SK-N-MC (cell line): ENCODE measurements around the gene SPATA13.

Experiments
- DNase-seq: peaks from one replicate; pipeline ENCODE4 v3.0.0-alpha.2; 2011; ENCODE audit warnings: low read depth, low spot score
- H3K27ac ChIP-seq: fragments of 200-600 bp; sonication (generic); 2 replicates; pipeline ENCODE4 v1.5.1; 2016; ENCODE audit warnings: mixed run types
- H3K36me3 ChIP-seq: fragments of 200-600 bp; sonication (generic); 2 replicates; pipeline ENCODE4 v1.6.1; 2017; ENCODE audit warnings: antibody characterized with exemption, low read length, mixed read lengths; ENCODE audit not compliant: insufficient read depth
- H3K4me3 ChIP-seq: fragments of 200-600 bp; sonication (generic); 2 replicates; pipeline ENCODE4 v1.5.1; 2016
- H3K9ac ChIP-seq: fragments of 200-600 bp; sonication (generic); 2 replicates; pipeline ENCODE4 v1.8.0; 2017; ENCODE audit warnings: mixed run types, mixed read lengths; ENCODE audit not compliant: insufficient read length
- H3K9me3 ChIP-seq: fragments of 200-600 bp; sonication (generic); 2 replicates; pipeline ENCODE4 v1.6.1; 2017; ENCODE audit warnings: low read depth, mild to moderate bottlenecking, antibody characterized with exemption, low read length, moderate library complexity, mixed read lengths
- EZH2 ChIP-seq: fragments of 200-600 bp; sonication (generic); IDR thresholded peaks from one replicate; pipeline ENCODE4 v1.6.1; 2017; ENCODE audit warnings: antibody characterized with exemption
- FOXP2 ChIP-seq: optimal IDR thresholded peaks from 2 replicates; pipeline ENCODE3; 2011; ENCODE audit warnings: mild to moderate bottlenecking, moderate library complexity; ENCODE audit not compliant: insufficient read depth; ENCODE audit errors: extremely low read length, control extremely low read depth
- POLR2AphosphoS5 ChIP-seq: IDR thresholded peaks from 2 replicates; pipeline ENCODE4 v1.6.1; 2012; ENCODE audit warnings: mild to moderate bottlenecking, low read depth, low read length, borderline replicate concordance

SPATA13 gene

DNA sequence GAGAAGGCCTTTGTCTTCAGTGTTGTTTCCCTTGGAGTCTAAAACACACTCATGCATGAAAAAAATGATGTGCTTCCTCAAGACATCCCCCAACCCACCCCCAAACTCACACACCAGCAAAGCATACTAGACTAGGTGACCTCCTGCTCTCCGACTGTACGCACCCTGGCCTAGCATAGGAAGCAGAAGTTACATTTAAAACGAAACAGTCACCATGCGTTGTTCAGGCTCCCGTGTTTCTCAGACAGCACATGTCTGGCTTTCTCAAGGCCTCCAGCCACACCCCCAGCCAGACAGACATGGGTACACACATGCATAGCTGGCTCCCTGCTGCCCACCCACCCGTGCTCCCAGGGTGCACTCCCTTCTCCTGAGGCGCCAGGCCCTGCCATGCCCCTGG is 120.2 kb downstream of the SPATA13 start:
- peaks cover 5% of the 10 kb centered on the region for H3K36me3 ChIP-seq
- peak overlapping the region; percentile 99 for H3K27ac ChIP-seq
- TF ChIP-seq EZH2 (no peak), POLR2AphosphoS5 (no peak), FOXP2 (no peak)
- H3K4me3 ChIP-seq: no peak overlapping the region
- no peaks in the 10 kb centered on the region for H3K9me3 ChIP-seq
- DNase-seq: no peak
- H3K9ac ChIP-seq: peak overlapping the region; percentile 77

DNA sequence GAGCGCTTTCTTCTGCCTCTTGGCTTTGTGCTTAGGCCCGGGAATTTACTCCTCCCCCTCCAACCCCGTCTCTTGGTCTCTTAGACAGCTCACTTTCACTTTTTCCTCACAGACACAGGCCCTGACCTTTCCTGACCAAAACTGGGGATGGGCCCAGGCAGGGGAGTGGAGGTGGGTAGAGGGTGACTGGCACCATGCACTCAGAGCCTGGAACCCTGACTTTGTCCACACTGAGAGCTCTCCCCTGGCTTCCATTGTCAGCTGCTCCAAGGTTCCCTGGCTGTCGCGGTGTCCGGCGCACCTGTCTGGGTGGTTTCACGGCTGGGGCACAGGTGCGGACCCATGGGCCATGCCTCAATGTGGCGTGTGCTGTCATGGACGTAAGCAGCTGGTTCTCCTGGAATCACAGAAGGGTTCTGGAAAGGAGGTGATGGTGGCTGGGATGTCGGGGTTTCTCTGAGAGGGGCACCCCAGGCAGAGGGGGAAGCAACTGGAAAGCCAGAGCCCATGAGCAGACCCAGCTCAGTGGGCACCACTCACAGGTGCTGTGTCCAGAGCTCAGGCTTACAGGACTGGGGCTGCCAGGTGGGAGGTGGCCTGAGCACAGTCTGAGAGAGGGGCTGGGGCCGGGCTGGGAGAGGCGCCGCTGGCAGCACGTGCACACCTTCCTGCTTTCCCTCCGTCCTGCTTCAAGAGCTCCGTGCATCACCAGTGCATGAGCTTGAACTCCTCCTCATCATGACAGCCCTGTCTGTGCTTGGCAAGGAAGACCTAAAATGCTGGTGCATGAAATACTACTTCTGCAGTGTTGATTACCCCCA is 120.9 kb downstream of the SPATA13 start:
- DNase-seq: no peak
- Histone ChIP-seq H3K36me3 (peaks cover 5% of the 10 kb centered on the region), H3K9me3 (no peaks in the 10 kb centered on the region), H3K27ac (peak overlapping the region; percentile 99; the same call in 1 of the 2 replicates), H3K9ac (peak overlapping the region; percentile 77), H3K4me3 (no peak overlapping the region)
- TF ChIP-seq EZH2 (no peak), POLR2AphosphoS5 (no peak), FOXP2 (no peak)

DNA sequence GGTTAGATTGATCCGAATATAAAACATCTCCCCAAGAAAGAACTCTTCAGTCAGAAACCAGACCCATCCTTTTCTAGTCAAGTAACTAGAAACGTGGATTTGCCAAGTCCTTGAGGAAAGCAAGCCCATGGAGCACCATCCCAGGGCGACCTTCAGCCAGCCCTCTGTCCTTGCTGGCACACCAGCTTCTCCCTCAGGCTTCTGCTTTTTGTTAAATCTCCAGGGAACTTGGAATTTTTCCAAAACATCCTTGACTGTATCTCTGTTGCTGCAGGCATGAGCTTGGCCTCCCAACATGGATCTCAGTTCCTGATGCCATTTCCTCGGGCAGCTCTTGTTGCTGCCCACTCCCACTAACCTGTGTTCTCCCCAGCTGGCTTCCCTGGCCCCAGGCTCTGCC is 121.7 kb downstream of the SPATA13 start:
- H3K27ac ChIP-seq: peak overlapping the region; percentile 30; the same call in 1 of the 2 replicates
- no peak for TF ChIP-seq EZH2
- TF ChIP-seq POLR2AphosphoS5: no peak
- TF ChIP-seq FOXP2: no peak
- no peak for DNase-seq

DNA sequence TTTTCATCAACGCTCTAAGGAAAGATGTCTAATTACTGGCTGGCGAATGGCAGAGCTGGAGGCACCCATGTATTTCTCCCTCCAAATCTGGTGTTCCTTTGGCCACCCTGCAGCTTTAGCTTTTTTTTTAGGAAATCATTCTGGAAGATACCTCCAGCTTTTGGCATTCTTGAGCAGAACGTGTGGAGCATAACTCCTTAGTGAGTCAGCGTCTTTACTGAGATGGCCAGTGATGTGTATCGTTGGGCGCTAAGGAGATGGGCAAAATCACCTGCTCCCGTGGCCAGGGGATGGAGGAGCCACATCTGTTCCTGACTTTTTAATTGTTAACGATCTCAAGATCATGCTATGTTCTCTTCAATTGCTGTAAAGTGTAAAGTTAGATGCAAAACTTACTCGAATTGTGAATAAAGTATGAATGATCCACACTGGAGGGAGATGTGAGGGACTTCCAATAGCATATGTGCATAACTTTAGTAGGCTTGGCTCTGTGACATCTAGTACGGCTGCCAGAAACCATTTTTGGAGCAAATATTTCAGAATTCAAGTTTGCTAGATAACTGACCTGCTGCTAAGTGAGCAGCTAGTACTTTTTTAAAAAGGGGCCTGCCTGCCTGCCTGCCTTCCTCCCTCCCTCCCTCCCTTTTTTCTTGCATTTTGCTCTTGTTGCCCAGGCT is 124.5 kb downstream of the SPATA13 start:
- no peak overlapping the region for H3K27ac ChIP-seq
- H3K9me3 ChIP-seq: no peaks in the 10 kb centered on the region
- no peak overlapping the region for H3K4me3 ChIP-seq
- H3K36me3 ChIP-seq: peaks cover 31% of the 10 kb centered on the region
- TF ChIP-seq EZH2 (no peak), POLR2AphosphoS5 (no peak), FOXP2 (no peak)
- no peak overlapping the region for H3K9ac ChIP-seq
- DNase-seq: no peak

More for the DNA sequence above, 121.7 kb downstream of the SPATA13 start:
- Histone ChIP-seq H3K9ac (no peak overlapping the region), H3K4me3 (no peak overlapping the region), H3K9me3 (no peaks in the 10 kb centered on the region), H3K36me3 (peaks cover 8% of the 10 kb centered on the region)

DNA sequence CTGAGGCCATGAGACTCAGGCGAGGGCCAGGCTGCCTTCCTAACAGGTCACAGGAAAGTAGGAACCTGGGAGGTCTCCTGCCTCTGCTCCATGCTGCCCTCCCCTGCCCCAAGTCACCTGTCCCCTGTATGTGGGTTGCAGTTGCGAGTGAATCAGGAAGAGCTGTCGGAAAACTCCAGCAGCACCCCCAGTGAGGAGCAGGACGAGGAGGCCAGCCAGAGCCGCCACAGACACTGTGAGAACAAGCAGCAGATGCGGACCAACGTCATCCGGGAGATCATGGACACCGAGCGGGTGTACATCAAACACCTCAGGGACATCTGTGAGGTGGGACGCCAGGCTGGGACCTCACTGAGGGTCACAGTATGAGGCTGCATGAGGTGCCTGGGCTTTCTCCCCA is 126.1 kb downstream of the SPATA13 start:
- no peak overlapping the region for H3K4me3 ChIP-seq
- no peak for TF ChIP-seq EZH2
- no peak for TF ChIP-seq FOXP2
- no peak for TF ChIP-seq POLR2AphosphoS5
- H3K36me3 ChIP-seq: peaks cover 44% of the 10 kb centered on the region
- no peaks in the 10 kb centered on the region for H3K9me3 ChIP-seq
- DNase-seq: no peak
- H3K9ac ChIP-seq: no peak overlapping the region
- H3K27ac ChIP-seq: no peak overlapping the region

DNA sequence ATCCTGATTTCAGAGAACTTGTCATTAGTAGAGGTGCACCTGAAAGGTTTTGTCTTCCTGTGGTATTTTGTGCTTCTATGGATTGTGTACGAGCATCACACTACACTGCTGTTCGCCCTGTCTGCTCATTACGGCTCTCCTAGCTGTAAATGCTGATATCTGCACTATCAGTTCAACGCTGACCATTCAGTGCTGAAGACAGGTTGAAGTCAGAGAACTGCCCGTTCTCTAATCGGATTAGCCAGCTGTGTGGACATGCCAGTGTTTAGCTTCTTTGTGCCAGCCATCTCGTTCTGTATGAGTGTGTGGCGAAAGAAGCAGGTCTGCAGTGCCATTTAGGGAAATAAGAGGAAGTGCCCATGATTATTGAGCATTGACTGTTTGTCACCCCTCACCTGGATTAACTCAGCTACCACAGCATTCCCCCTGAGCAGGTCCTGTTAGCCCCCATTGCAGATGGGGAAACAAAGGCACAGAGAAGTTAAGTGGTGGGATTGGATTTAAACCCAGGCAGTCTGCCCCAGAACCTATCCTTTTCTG is 127.3 kb downstream of the SPATA13 start:
- Histone ChIP-seq H3K9ac (no peak overlapping the region), H3K27ac (no peak overlapping the region), H3K4me3 (no peak overlapping the region), H3K36me3 (peaks cover 51% of the 10 kb centered on the region), H3K9me3 (no peaks in the 10 kb centered on the region)
- DNase-seq: no peak
- TF ChIP-seq POLR2AphosphoS5 (no peak), FOXP2 (no peak), EZH2 (no peak)

DNA sequence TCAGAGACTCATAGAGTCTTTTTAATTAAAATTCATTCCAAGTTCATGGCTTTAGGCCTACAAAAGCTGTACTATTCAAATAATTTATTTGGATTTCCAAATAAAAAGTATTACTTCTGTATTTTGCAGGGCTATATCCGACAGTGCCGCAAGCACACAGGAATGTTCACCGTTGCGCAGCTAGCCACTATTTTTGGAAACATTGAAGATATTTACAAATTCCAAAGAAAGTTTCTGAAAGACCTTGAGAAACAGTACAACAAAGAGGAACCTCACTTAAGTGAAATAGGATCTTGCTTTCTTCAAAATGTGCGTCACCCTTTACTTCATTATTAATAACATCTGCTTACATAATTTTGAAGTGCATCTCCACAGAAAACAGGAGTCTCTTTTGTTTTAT is 128.3 kb downstream of the SPATA13 start:
- Histone ChIP-seq H3K4me3 (no peak overlapping the region), H3K9me3 (no peaks in the 10 kb centered on the region), H3K27ac (peak overlapping the region; percentile 52), H3K36me3 (peaks cover 51% of the 10 kb centered on the region), H3K9ac (no peak overlapping the region)
- DNase-seq: no peak
- TF ChIP-seq FOXP2 (no peak), POLR2AphosphoS5 (no peak), EZH2 (no peak)

DNA sequence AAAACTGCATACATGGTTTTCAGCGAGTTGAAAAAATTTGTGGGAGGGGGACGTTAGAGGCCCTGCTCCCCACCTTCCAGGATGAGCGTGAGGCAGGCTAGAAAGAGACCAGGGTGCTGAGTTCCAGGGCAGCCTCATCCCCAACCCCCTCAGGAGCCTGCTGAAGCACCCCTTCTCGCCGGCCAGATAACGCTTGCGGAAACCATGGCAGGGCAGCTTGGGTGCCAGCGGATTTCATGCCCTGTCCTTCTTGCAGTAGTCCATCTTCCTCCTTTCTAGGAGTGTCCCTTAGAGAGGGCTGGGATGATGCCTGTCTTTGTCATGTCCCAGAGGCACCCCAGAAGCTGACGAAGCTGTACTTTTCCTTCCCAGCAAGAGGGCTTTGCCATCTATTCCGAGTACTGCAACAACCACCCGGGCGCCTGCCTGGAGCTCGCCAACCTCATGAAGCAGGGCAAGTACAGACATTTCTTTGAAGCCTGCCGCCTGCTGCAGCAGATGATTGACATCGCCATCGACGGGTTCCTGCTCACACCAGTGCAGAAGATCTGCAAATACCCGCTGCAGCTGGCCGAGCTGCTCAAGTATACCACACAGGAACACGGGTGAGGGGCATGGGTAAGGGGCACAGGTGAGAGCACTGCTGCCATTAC is 129.9 kb downstream of the SPATA13 start:
- H3K9ac ChIP-seq: no peak overlapping the region
- H3K4me3 ChIP-seq: no peak overlapping the region
- H3K36me3 ChIP-seq: peaks cover 57% of the 10 kb centered on the region
- no peak overlapping the region for H3K27ac ChIP-seq
- no peaks in the 10 kb centered on the region for H3K9me3 ChIP-seq
- TF ChIP-seq POLR2AphosphoS5 (no peak), EZH2 (no peak), FOXP2 (no peak)
- DNase-seq: no peak
